HepG2 (cell line): ENCODE results near the gene ARL14EPL. TPM values are rescaled to one million over a fixed set of nuclear protein-coding genes. Genes with fewer than 3 reads are reported as not detected.
A peak's percentile ranks its signal among the peaks of the same experiment; 100 is the strongest.

ENCODE experiments used
- ARID5B ChIP-seq: IDR thresholded peaks from 2 replicates; pipeline ENCODE4 v1.4.0; 2020; ENCODE audit warnings: mild to moderate bottlenecking, missing genetic modification reagents
- KAT8 ChIP-seq: IDR thresholded peaks from 2 replicates; pipeline ENCODE4 v1.6.1; 2016; ENCODE audit warnings: missing genetic modification reagents, missing compliant biosample characterization
- LCORL ChIP-seq, 2 experiments: fragments of 450-650 bp in 1 of 2; sonication (generic) in 1 of 2; formaldehyde crosslinking in 1 of 2; IDR thresholded peaks; 2 replicates each; pipeline versions ENCODE4 v1.5.0 to v1.6.1; 2017 to 2020; ENCODE audit warnings: antibody characterized with exemption in 1 of 2, missing genetic modification reagents in 1 of 2
- MBNL3 ChIP-seq: fragments of 250-450 bp; sonication (Bioruptor Pico); conservative IDR thresholded peaks from 2 replicates; pipeline ENCODE4 v1.8.0; 2022; ENCODE audit warnings: mild to moderate bottlenecking, inconsistent platforms
- NFE2L1 ChIP-seq: sonication (generic); formaldehyde crosslinking; IDR thresholded peaks from 2 replicates; pipeline ENCODE4 v1.4.0; 2020; ENCODE audit warnings: missing genetic modification reagents, mild to moderate bottlenecking, borderline replicate concordance
- NR2F2 ChIP-seq: IDR thresholded peaks from 2 replicates; pipeline ENCODE4 v1.6.1; 2012; ENCODE audit warnings: low read depth, inconsistent platforms, borderline replicate concordance
- NRL ChIP-seq: sonication (generic); formaldehyde crosslinking; IDR thresholded peaks from 2 replicates; pipeline ENCODE4 v1.5.0; 2020; ENCODE audit warnings: missing genetic modification reagents, mild to moderate bottlenecking, moderate library complexity, borderline replicate concordance
- PAF1 ChIP-seq: IDR thresholded peaks from 2 replicates; pipeline ENCODE4 v1.6.1; 2016; ENCODE audit warnings: missing genetic modification reagents, missing compliant biosample characterization
- THAP7 ChIP-seq: sonication (generic); formaldehyde crosslinking; IDR thresholded peaks from 2 replicates; pipeline ENCODE4 v1.8.1; 2023; ENCODE audit warnings: mild to moderate bottlenecking, missing genetic modification reagents
- U2AF1 ChIP-seq: fragments of 200-400 bp; formaldehyde crosslinking; optimal IDR thresholded peaks from 2 replicates; pipeline ENCODE3; 2017; ENCODE audit warnings: mild to moderate bottlenecking, low read depth, low read length
- YY1 ChIP-seq: IDR thresholded peaks from 2 replicates; pipeline ENCODE4 v1.6.1; 2011; ENCODE audit warnings: low read length, low read depth, moderate library complexity, mild to moderate bottlenecking; ENCODE audit not compliant: insufficient read depth, insufficient replicate concordance
- ZBTB38 ChIP-seq: sonication (generic); formaldehyde crosslinking; IDR thresholded peaks from 2 replicates; pipeline ENCODE4 v1.5.1; 2020; ENCODE audit warnings: mild to moderate bottlenecking, missing genetic modification reagents
- ZNF615 ChIP-seq: sonication (generic); formaldehyde crosslinking; IDR thresholded peaks from 2 replicates; pipeline ENCODE4 v1.5.0; 2020; ENCODE audit warnings: mild to moderate bottlenecking, missing genetic modification reagents, borderline replicate concordance
- ZNF780A ChIP-seq: sonication (generic); formaldehyde crosslinking; IDR thresholded peaks from 2 replicates; pipeline ENCODE4 v1.8.0; 2022; ENCODE audit warnings: mild to moderate bottlenecking, missing genetic modification reagents, moderate library complexity
- polyA plus RNA-seq, 8 experiments: library from polyadenylated mRNA; depleted of rRNA in 3 of 8; stranded (reverse) in 7 of 8; unstranded in 1 of 8; fragments of >200 nt; fragmentation: Illumina TruSeq in 4 of 8; extraction: Trizol in 4 of 8; gene quantifications; 2 replicates each; pipeline versions ENCODE4 v1.2.1 to v1.2.3, GENCODE V29; 2011 to 2016; ENCODE audit warnings: low read depth in 4 of 8, missing spikeins in 1 of 8, mixed read lengths in 1 of 8; ENCODE audit not compliant: insufficient read depth in 1 of 8
- total RNA-seq, 5 experiments: library from RNA; depleted of rRNA; stranded (reverse); fragments of >200 nt; fragmentation: Illumina TruSeq; extraction: Trizol; gene quantifications; 2 replicates each; pipeline ENCODE4 v1.2.3, GENCODE V29; 2016; ENCODE audit warnings: low read depth in 1 of 5
- TF ChIP-seq, protein P1 (sequence below): sonication (generic); formaldehyde crosslinking; IDR thresholded peaks from 2 replicates; pipeline ENCODE4 v1.4.0; 2020; ENCODE audit warnings: missing genetic modification reagents, mild to moderate bottlenecking, borderline replicate concordance
- TF ChIP-seq, protein P2 (sequence below): sonication (generic); formaldehyde crosslinking; IDR thresholded peaks from 2 replicates; pipeline ENCODE4 v1.5.1; 2020; ENCODE audit warnings: mild to moderate bottlenecking, missing genetic modification reagents, moderate library complexity

Gene ARL14EPL
- total and polyA plus RNA-seq, 2 of the 13 experiments (the other 11 are each of a cell fraction or from before 2014, with no cell fraction given), result not detected

GRCh38 chr5:116084871-116085715, 52.8 kb downstream of the ARL14EPL start, which contains the start of gene COMMD10 (continued):
- TF ChIP-seq, protein P1, sequence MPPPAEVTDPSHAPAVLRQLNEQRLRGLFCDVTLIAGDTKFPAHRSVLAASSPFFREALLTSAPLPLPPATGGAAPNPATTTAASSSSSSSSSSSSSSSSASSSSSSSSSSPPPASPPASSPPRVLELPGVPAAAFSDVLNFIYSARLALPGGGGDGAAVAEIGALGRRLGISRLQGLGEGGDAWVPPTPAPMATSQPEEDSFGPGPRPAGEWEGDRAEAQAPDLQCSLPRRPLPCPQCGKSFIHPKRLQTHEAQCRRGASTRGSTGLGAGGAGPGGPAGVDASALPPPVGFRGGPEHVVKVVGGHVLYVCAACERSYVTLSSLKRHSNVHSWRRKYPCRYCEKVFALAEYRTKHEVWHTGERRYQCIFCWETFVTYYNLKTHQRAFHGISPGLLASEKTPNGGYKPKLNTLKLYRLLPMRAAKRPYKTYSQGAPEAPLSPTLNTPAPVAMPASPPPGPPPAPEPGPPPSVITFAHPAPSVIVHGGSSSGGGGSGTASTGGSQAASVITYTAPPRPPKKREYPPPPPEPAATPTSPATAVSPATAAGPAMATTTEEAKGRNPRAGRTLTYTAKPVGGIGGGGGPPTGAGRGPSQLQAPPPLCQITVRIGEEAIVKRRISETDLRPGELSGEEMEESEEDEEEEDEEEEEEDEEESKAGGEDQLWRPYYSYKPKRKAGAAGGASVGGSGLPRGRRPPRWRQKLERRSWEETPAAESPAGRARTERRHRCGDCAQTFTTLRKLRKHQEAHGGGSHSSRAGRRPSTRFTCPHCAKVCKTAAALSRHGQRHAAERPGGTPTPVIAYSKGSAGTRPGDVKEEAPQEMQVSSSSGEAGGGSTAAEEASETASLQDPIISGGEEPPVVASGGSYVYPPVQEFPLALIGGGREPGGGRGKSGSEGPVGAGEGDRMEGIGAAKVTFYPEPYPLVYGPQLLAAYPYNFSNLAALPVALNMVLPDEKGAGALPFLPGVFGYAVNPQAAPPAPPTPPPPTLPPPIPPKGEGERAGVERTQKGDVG (CRISPR knock-in tag), result peak; percentile 82
- TF ChIP-seq YY1 (peak; percentile 95), PAF1 (CRISPR knock-in tag) (no peak), NFE2L1 (CRISPR knock-in tag) (peak; percentile 51; the same call in 1 of the 2 replicates), ARID5B (CRISPR knock-in tag) (peak; percentile 49), ZBTB38 (CRISPR knock-in tag) (peak; percentile 73), ZNF780A (CRISPR knock-in tag) (0 out of 2 replicates have a peak, but pooled peaks have one; percentile 26), MBNL3 (CRISPR knock-in tag) (no peak), ZNF615 (CRISPR knock-in tag) (no peak), NR2F2 (no peak), KAT8 (CRISPR knock-in tag) (peak; percentile 88), THAP7 (CRISPR knock-in tag) (no peak), LCORL (IDR thresholded peaks at IDR 0.05) (no peak), LCORL (CRISPR knock-in tag; IDR thresholded peaks at IDR 0.05) (peak; percentile 48; the same call in 1 of the 2 replicates), NRL (CRISPR knock-in tag) (peak; percentile 90), U2AF1 (no peak)
- TF ChIP-seq, protein P2, sequence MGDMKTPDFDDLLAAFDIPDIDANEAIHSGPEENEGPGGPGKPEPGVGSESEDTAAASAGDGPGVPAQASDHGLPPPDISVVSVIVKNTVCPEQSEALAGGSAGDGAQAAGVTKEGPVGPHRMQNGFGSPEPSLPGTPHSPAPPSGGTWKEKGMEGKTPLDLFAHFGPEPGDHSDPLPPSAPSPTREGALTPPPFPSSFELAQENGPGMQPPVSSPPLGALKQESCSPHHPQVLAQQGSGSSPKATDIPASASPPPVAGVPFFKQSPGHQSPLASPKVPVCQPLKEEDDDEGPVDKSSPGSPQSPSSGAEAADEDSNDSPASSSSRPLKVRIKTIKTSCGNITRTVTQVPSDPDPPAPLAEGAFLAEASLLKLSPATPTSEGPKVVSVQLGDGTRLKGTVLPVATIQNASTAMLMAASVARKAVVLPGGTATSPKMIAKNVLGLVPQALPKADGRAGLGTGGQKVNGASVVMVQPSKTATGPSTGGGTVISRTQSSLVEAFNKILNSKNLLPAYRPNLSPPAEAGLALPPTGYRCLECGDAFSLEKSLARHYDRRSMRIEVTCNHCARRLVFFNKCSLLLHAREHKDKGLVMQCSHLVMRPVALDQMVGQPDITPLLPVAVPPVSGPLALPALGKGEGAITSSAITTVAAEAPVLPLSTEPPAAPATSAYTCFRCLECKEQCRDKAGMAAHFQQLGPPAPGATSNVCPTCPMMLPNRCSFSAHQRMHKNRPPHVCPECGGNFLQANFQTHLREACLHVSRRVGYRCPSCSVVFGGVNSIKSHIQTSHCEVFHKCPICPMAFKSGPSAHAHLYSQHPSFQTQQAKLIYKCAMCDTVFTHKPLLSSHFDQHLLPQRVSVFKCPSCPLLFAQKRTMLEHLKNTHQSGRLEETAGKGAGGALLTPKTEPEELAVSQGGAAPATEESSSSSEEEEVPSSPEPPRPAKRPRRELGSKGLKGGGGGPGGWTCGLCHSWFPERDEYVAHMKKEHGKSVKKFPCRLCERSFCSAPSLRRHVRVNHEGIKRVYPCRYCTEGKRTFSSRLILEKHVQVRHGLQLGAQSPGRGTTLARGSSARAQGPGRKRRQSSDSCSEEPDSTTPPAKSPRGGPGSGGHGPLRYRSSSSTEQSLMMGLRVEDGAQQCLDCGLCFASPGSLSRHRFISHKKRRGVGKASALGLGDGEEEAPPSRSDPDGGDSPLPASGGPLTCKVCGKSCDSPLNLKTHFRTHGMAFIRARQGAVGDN (CRISPR knock-in tag), result peak; percentile 98
